SJSA1 (cell line): ENCODE measurements around the gene EGLN1. TPM values are rescaled to one million over a fixed set of nuclear protein-coding genes. Genes with fewer than 3 reads are reported as not detected.
"Not testable (repeated sequence)": the region's sequence is repeated elsewhere in the genome, so short reads cannot be mapped to it uniquely, and the experiment has no call there.

ENCODE experiments used
- DNase-seq, 2 experiments: peaks; one replicate each; pipeline ENCODE4 v3.0.0-alpha.2; 2015 to 2020; ENCODE audit warnings: low spot score in 2 of 2, low read depth in 1 of 2
- H3K27ac ChIP-seq: fragments of 250-450 bp; sonication (Bioruptor Pico); 2 replicates; pipeline ENCODE4 v1.5.1; 2020; ENCODE audit warnings: mild to moderate bottlenecking, moderate library complexity
- H3K27me3 ChIP-seq: fragments of 250-450 bp; sonication (Bioruptor Pico); replicated peaks from 2 replicates; pipeline ENCODE4 v1.5.1; 2020; ENCODE audit warnings: mild to moderate bottlenecking, moderate library complexity
- H3K36me3 ChIP-seq: fragments of 250-450 bp; sonication (Bioruptor Pico); 2 replicates; pipeline ENCODE4 v1.5.1; 2020; ENCODE audit warnings: mild to moderate bottlenecking
- H3K4me1 ChIP-seq: fragments of 250-450 bp; sonication (Bioruptor Pico); replicated peaks from 2 replicates; pipeline ENCODE4 v1.6.1; 2021; ENCODE audit warnings: mild to moderate bottlenecking
- H3K4me3 ChIP-seq: fragments of 250-450 bp; sonication (Bioruptor Pico); 2 replicates; pipeline ENCODE4 v1.5.1; 2020; ENCODE audit warnings: mild to moderate bottlenecking
- H3K9me3 ChIP-seq: fragments of 250-450 bp; sonication (Bioruptor Pico); replicated peaks from 2 replicates; pipeline ENCODE4 v1.5.1; 2020; ENCODE audit warnings: mild to moderate bottlenecking
- total RNA-seq: library from RNA; depleted of rRNA; stranded (reverse); fragments of >200 nt; shearing (Covaris generic); gene quantifications from 2 replicates; pipeline ENCODE4 v1.2.3, GENCODE V29; 2014; rRNA removed

Gene EGLN1
- 16.9 and 22.2 TPM in 2 replicates for total RNA-seq

DNA sequence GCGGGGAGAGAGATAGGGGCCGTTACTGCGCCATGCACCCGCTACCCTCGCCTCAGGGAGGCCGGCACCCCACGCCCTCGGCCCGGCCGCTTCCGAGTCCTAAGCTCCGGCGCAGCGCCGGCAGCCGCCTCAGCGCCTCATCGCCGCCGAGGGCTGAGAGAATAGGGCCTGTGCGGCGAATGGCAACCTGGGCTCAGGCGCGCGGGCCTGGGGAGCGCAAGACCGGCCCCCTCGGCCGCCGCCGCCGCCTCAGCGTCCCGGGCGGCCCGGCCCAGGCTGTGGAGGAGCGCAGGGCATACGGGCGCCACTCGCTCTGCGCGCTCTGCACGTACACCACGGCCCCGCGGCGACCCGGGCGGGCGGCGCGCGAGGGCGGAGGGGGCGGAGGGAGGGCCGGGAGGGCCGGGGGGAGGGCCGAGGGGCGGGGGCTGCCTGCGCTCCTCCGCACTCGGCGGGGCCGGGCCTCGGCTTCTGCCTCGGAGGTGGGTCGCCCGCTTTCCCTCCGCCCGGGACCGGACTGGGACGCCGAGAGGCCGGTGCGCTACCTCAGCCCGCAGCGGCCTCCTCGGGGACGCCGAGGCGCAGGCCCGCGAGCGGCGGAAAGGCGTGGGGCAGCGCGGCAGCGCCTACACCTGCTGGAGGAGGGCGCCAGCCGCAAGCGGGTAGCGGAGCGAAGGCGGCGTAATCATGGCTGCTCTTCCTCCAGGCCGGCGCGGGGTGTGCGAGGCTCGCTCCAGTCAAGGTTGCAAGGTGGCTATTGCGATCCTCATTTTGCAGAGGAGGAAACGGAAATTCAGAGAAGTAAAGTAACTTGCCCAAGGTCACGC, at the start of gene EGLN1:
Gene EGLN1, minus strand, starts transcription at position 317 of the 827 bp plus-strand sequence. CDS start 399 bp downstream, outside the sequence.
- DNase-seq = peak; percentile 73 to 85
- Histone ChIP-seq H3K4me1 (peaks cover 36% of the 10 kb centered on the region), H3K9me3 (no peaks in the 10 kb centered on the region), H3K27ac (peak within 1 kb of the TSS; percentile 84), H3K27me3 (no peaks in the 10 kb centered on the region), H3K36me3 (peaks cover 23% of the 10 kb centered on the region), H3K4me3 (peak within 1 kb of the TSS; percentile 96)

DNA sequence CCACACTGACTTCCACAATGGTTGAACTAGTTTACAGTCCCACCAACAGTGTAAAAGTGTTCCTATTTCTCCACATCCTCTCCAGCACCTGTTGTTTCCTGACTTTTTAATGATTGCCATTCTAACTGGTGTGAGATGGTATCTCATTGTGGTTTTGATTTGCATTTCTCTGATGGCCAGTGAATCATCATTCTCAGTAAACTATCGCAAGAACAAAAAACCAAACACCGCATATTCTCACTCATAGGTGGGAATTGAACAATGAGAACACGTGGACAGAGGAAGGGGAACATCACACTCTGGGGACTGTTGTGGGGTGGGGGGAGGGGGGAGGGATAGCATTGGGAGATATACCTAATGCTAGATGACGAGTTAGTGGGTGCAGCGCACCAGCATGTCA, 49.4 kb upstream of the EGLN1 start:
- H3K4me1 ChIP-seq, H3K27me3 ChIP-seq, H3K4me3 ChIP-seq, H3K27ac ChIP-seq, H3K36me3 ChIP-seq, H3K9me3 ChIP-seq, DNase-seq: not testable (repeated sequence)

DNA sequence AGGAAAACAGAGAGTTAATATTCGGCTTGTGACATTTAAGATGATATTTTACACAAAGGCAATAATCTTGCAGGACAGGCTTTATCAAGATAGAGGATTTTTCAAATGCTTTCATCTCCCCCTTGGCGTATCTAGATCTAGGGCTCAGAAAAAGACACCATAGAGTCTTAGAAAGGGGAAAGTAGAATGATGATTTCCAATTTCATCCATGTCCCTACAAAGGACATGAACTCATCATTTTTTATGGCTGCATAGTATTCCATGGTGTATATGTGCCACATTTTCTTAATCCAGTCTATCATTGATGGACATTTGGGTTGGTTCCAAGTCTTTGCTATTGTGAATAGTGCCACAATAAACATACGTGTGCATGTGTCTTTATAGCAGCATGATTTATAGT, 48.9 kb upstream of the EGLN1 start:
- H3K4me3 ChIP-seq, DNase-seq, H3K36me3 ChIP-seq, H3K27me3 ChIP-seq, H3K4me1 ChIP-seq, H3K9me3 ChIP-seq, H3K27ac ChIP-seq: not testable (repeated sequence)

DNA sequence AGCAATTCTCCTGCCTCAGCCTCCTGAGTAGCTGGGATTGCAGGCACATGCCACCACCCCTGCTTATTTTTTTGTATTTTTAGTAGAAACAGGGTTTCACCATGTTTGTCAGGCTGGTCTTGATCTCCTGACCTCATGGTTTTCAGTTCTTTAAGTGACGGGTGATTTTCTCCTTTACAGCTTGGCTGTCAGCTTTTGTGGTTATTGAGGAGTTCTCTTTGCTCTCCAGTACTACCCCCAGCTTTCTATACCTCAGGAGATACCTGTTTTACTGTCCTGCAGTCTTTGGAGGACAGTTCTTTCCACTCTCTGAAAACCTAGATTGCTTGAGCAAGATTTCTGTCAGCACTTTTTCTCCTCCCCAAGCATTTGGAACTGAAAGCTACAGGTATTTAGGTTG, 45.9 kb upstream of the EGLN1 start:
- Histone ChIP-seq H3K27me3 (peaks cover 2% of the 10 kb centered on the region; the same call in 1 of the 2 replicates), H3K4me1 (no peaks in the 10 kb centered on the region), H3K9me3 (no peaks in the 10 kb centered on the region), H3K36me3 (no peaks in the 10 kb centered on the region), H3K4me3 (no peak overlapping the region), H3K27ac (no peak overlapping the region)
- no peak for DNase-seq

DNA sequence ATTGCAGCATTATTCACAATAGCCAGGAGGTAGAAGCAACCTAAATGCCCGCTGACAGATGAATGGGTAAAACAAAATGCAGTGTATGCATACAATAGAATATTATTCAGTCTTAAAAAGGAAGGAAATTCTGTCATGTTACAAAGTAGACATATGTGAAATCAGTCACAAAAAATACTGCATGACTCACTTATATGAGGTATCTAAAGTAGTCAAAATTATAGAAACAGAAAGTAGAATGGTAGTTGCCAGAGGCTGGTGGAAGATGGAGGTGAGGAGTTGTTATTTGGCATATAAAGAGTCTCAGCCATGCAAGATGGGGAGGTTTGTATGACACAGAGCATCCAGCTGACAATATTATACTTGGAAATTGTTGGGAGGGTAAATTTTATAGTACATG, 43.0 kb upstream of the EGLN1 start:
- no peak for DNase-seq

DNA sequence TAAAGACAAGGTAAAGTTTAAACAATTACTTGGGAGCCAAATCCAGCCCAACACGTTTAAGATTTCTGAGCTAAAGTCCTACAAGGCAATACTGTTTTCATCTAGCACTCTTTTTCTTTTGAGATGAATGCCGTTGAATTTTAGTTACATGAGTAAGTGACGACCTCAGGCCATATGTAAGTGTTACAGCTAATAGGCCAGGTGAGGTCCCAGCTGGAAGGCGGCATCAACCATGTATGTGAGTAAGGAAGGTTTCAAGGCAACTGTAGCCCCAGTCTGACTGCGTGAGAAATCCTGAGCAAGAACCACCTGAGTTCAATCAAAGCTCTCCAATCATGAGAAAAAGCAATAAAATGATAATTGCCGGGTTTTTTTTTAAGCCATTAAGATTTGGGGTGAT, 41.5 kb upstream of the EGLN1 start:
- no peak overlapping the region for H3K4me3 ChIP-seq
- no peaks in the 10 kb centered on the region; the same call in 1 of the 2 replicates for H3K27me3 ChIP-seq
- no peaks in the 10 kb centered on the region for H3K36me3 ChIP-seq

More for the DNA sequence above, 43.0 kb upstream of the EGLN1 start:
- no peak overlapping the region for H3K27ac ChIP-seq
- H3K27me3 ChIP-seq = peaks cover 2% of the 10 kb centered on the region; the same call in 1 of the 2 replicates
- H3K4me3 ChIP-seq = no peak overlapping the region
- H3K4me1 ChIP-seq = no peaks in the 10 kb centered on the region
- no peaks in the 10 kb centered on the region for H3K9me3 ChIP-seq
- no peaks in the 10 kb centered on the region for H3K36me3 ChIP-seq

DNA sequence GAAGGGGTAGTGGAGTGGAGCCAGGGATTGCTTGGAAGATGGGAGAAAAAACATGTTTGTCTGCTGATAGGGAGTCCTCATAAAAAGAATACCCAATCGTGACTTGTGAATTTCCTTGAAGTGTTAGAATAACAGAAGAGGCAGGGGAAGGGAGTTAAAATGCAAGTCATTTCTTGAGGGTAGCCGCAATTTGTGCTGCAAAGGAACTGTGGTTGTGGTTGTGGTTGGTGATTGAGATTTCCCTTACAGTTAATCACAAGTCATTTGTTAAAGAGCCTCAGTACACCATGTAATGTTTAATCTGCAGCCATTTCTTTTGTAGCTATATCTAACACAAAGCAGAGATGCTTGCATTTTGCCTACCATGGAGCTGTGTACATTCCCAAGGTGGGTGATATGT, 38.5 kb upstream of the EGLN1 start:
- H3K27me3 ChIP-seq = no peaks in the 10 kb centered on the region; the same call in 1 of the 2 replicates
- DNase-seq = no peak
- no peaks in the 10 kb centered on the region for H3K9me3 ChIP-seq
- no peak overlapping the region for H3K4me3 ChIP-seq
- no peak overlapping the region for H3K27ac ChIP-seq
- H3K36me3 ChIP-seq = no peaks in the 10 kb centered on the region
- H3K4me1 ChIP-seq = no peaks in the 10 kb centered on the region

More for the DNA sequence above, 41.5 kb upstream of the EGLN1 start:
- no peaks in the 10 kb centered on the region for H3K4me1 ChIP-seq
- DNase-seq = no peak
- no peaks in the 10 kb centered on the region for H3K9me3 ChIP-seq
- no peak overlapping the region for H3K27ac ChIP-seq

DNA sequence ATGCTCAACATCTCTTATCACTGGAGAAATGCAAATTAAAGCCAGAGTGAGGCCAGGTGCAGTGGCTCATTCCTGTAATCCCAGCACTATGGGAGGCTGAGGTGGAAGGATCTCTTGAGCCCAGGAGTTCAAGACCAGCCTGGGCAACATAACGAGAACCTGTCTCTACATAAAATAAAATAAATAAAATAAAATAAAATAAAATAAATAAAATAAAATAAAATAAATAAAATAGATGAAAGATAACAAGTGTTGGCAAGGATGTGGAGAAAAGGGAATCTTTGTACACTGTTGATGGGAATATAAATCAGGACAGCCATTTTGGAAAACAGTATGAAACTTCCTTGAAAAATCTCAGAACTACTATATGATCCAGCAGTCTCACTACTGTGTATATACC, 37.4 kb upstream of the EGLN1 start:
- not testable (repeated sequence) for H3K27ac ChIP-seq, DNase-seq, H3K36me3 ChIP-seq, H3K4me3 ChIP-seq, H3K4me1 ChIP-seq, H3K9me3 ChIP-seq, H3K27me3 ChIP-seq

DNA sequence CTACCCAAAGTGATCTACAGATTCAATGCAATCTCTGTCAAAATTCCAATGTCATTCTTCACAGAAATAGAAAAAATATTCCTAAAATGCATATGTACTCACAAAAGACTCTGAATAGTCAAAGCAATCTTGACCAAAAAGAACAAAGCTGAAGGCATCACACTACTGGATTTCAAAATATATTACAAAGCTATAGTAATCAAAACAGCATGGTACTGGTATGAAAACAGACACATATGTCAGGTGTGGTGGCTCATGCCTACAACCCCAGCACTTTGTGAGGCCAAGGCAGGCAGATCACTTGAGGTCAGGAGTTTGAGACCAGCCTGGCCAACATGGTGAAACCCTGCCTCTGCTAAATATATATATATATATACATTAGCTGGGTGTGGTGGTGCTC, 35.9 kb upstream of the EGLN1 start:
- DNase-seq, H3K9me3 ChIP-seq, H3K27ac ChIP-seq, H3K4me1 ChIP-seq, H3K27me3 ChIP-seq, H3K36me3 ChIP-seq, H3K4me3 ChIP-seq: not testable (repeated sequence)

DNA sequence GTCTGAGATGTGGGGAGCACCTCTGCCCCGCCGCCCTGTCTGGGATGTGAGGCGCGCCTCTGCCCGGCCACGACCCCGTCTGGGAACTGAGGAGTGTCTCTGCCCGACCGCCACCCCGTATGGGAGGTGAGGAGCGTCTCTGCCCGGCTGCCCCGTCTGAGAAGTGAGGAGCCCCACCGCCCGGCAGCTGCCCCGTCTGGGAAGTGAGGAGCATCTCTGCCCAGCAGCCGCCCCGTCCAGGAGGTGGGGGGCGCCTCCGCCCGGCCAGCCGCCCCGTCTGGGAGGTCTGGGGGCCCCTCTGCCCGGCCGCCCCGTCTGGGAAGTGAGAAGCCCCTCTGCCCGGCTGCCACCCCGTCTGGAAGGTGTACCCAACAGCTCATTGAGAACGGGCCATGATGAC, 32.0 kb upstream of the EGLN1 start:
- not testable (repeated sequence) for H3K36me3 ChIP-seq, DNase-seq, H3K9me3 ChIP-seq, H3K27me3 ChIP-seq, H3K4me1 ChIP-seq, H3K4me3 ChIP-seq, H3K27ac ChIP-seq

DNA sequence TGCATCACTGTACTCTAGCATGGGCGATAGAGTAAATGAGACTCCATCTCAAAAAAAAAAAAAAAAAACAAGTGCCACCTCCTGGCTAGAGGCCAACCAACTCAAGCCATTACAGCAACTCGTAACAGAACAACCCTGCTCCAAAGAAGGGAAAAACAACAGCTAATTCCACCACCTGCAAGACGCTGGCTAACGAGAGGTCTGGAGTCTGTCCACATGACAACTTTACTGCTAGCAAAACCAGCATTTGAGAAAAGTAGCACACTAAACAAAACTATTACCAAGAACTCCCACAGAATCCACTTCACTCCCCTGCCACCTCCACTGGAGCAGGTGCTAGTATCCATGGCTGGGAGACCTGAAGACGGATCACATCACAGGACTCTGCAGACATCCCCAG, 24.1 kb upstream of the EGLN1 start:
- H3K4me3 ChIP-seq = no peak overlapping the region
- no peaks in the 10 kb centered on the region for H3K36me3 ChIP-seq
- H3K27ac ChIP-seq = no peak overlapping the region
- no peak for DNase-seq
- H3K27me3 ChIP-seq = no peaks in the 10 kb centered on the region
- no peaks in the 10 kb centered on the region for H3K4me1 ChIP-seq
- no peaks in the 10 kb centered on the region for H3K9me3 ChIP-seq

DNA sequence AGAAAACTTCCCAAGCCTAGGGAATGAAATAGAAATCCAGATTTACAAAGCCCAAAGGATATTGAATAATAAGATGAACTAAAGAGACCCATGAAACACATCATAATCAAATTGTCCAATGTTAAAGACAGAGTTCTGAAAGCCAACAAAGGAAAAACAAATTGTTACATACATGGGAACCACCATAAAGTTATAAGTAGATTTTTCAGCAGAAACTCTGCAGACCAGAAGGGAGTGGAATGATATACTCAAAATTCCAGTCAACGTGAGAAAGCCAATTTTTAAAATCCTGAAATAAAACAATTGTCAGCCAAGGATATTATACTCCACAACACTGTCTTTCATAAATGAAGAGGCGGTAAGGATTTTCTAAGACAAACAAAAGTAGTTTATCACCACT, 22.0 kb upstream of the EGLN1 start:
- no peak overlapping the region for H3K27ac ChIP-seq
- no peaks in the 10 kb centered on the region for H3K9me3 ChIP-seq
- no peak overlapping the region for H3K4me3 ChIP-seq
- 0 out of 2 replicates have a peak, but pooled peaks cover 3% of the 10 kb centered on the region for H3K27me3 ChIP-seq
- H3K4me1 ChIP-seq = no peaks in the 10 kb centered on the region
- no peak for DNase-seq
- no peaks in the 10 kb centered on the region for H3K36me3 ChIP-seq

DNA sequence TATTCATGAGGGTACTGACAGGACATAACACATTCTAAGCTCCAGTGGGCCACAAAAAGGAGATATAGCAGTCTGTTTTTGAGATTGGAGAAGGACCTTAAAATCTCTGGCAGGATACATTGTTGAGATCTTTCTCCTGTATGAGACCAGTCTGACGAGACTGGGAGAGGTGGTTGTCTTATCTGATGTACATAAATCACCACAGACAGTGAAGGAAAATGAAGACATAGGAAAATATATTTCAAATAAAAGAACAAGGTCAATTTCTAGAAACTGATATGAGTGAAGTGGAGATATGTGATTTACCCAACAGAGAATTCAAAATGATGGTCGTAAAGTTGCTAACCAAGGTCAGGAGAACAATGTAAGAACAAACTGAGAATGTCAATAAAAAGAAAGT, 21.3 kb upstream of the EGLN1 start:
- H3K27me3 ChIP-seq = 0 out of 2 replicates have a peak, but pooled peaks cover 3% of the 10 kb centered on the region
- H3K4me3 ChIP-seq = no peak overlapping the region
- no peak overlapping the region for H3K27ac ChIP-seq
- H3K4me1 ChIP-seq = no peaks in the 10 kb centered on the region
- H3K36me3 ChIP-seq = no peaks in the 10 kb centered on the region
- H3K9me3 ChIP-seq = no peaks in the 10 kb centered on the region
- no peak for DNase-seq

DNA sequence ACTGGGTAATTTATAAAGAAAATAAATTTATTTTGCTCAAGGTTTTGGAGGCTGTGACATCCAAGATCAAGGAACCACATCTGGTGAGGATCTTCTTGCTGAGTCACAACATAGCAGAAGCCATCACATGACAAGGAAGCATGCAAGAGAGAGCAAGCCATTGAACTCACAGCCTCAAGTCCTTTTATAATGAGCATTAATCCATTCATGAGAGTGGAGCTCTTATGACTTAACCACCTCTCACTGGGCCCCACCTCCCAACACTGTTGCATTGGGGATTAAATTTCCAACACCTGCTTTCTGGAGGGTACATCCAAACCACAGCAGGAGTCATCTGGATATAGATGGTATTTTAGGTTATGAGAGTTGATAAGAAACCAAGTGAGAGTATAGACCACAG, 20.6 kb upstream of the EGLN1 start:
- Histone ChIP-seq H3K27ac (no peak overlapping the region), H3K9me3 (no peaks in the 10 kb centered on the region), H3K27me3 (0 out of 2 replicates have a peak, but pooled peaks cover 3% of the 10 kb centered on the region), H3K36me3 (no peaks in the 10 kb centered on the region), H3K4me1 (no peaks in the 10 kb centered on the region), H3K4me3 (no peak overlapping the region)
- no peak for DNase-seq
